Mesothelial cell of epicardium (in vitro differentiated cells): ENCODE data around the gene ART4. TPM values are rescaled to one million over a fixed set of nuclear protein-coding genes. Genes with fewer than 3 reads are reported as not detected.
A peak's percentile ranks its signal among the peaks of the same experiment; 100 is the strongest.

Source experiments
- DNase-seq, 2 experiments: peaks; one replicate each; pipeline ENCODE4 v3.0.0; 2021; ENCODE audit warnings: low spot score in 2 of 2; ENCODE audit not compliant: unreplicated experiment in 2 of 2
- H3K27ac Mint-ChIP-seq: 2 replicates; pipeline ENCODE4 v1.8.0; 2021; ENCODE audit warnings: mixed read lengths
- H3K27me3 Mint-ChIP-seq: 2 replicates; pipeline ENCODE4 v1.8.0; 2021; ENCODE audit warnings: low read depth, mixed read lengths
- H3K36me3 Mint-ChIP-seq: 2 replicates; pipeline ENCODE4 v1.8.0; 2021; ENCODE audit warnings: mixed read lengths
- H3K4me1 Mint-ChIP-seq: 2 replicates; pipeline ENCODE4 v1.8.0; 2021; ENCODE audit warnings: mixed read lengths
- H3K4me3 Mint-ChIP-seq: 2 replicates; pipeline ENCODE4 v1.8.0; 2021; ENCODE audit warnings: mild to moderate bottlenecking, moderate library complexity, mixed read lengths
- H3K9me3 Mint-ChIP-seq: 2 replicates; pipeline ENCODE4 v1.8.0; 2021; ENCODE audit warnings: mixed read lengths
- CTCF ChIP-seq: fragments of 200-600 bp; sonication (generic); IDR thresholded peaks from one replicate; pipeline ENCODE4 v1.5.0; 2021; ENCODE audit warnings: antibody characterized with exemption; ENCODE audit not compliant: unreplicated experiment
- total RNA-seq: library from RNA; stranded (reverse); gene quantifications from 3 replicates; pipeline ENCODE4 v1.2.1, GENCODE V29; 2021

The ART4 gene
- total RNA-seq, 1 donor from 2014 or later = 2.4 TPM

- Mint-ChIP-seq H3K27me3 (no peaks in the 10 kb centered on the region), H3K4me3 (no peak overlapping the region), H3K9me3 (no peaks in the 10 kb centered on the region), H3K36me3 (no peaks in the 10 kb centered on the region), H3K27ac (peak overlapping the region; percentile 65), H3K4me1 (peaks cover 74% of the 10 kb centered on the region)
- TF ChIP-seq CTCF = peak; percentile 73
- no peak for DNase-seq
Observed at GRCh38 chr12:14845350-14845750, 2.0 kb upstream of the ART4 start.

GRCh38 chr12:14844401-14844800, 1.1 kb upstream of the ART4 start:
- DNase-seq = no peak
- peaks cover 2% of the 10 kb centered on the region for H3K9me3 Mint-ChIP-seq
- H3K4me3 Mint-ChIP-seq = no peak overlapping the region
- peaks cover 64% of the 10 kb centered on the region for H3K4me1 Mint-ChIP-seq
- no peak overlapping the region for H3K27ac Mint-ChIP-seq
- no peak for TF ChIP-seq CTCF
- H3K27me3 Mint-ChIP-seq = no peaks in the 10 kb centered on the region
- H3K36me3 Mint-ChIP-seq = peaks cover 2% of the 10 kb centered on the region

GRCh38 chr12:14842315-14842714, 1.0 kb downstream of the ART4 start:
- no peak for DNase-seq
- Mint-ChIP-seq H3K4me1 (peaks cover 44% of the 10 kb centered on the region), H3K9me3 (peaks cover 7% of the 10 kb centered on the region), H3K4me3 (no peak overlapping the region), H3K27ac (peak overlapping the region; percentile 85), H3K27me3 (no peaks in the 10 kb centered on the region), H3K36me3 (peaks cover 6% of the 10 kb centered on the region)
- no peak for TF ChIP-seq CTCF

GRCh38 chr12:14841761-14842160, 1.6 kb downstream of the ART4 start:
- no peak for TF ChIP-seq CTCF
- Mint-ChIP-seq H3K9me3 (peaks cover 7% of the 10 kb centered on the region), H3K4me1 (peaks cover 39% of the 10 kb centered on the region), H3K27ac (peak overlapping the region; percentile 92), H3K36me3 (peaks cover 6% of the 10 kb centered on the region), H3K4me3 (no peak overlapping the region), H3K27me3 (no peaks in the 10 kb centered on the region)
- no peak for DNase-seq

- Mint-ChIP-seq H3K36me3 (peaks cover 6% of the 10 kb centered on the region), H3K27ac (peak overlapping the region; percentile 19), H3K9me3 (peaks cover 7% of the 10 kb centered on the region), H3K27me3 (no peaks in the 10 kb centered on the region), H3K4me3 (no peak overlapping the region), H3K4me1 (peaks cover 42% of the 10 kb centered on the region)
- no peak for TF ChIP-seq CTCF
- DNase-seq = no peak
Observed at GRCh38 chr12:14840616-14841015, 2.7 kb downstream of the ART4 start.

GRCh38 chr12:14839262-14839661, 4.1 kb downstream of the ART4 start:
- H3K4me3 Mint-ChIP-seq = no peak overlapping the region

More at GRCh38 chr12:14839262-14839661, 4.1 kb downstream of the ART4 start:
- H3K27me3 Mint-ChIP-seq = no peaks in the 10 kb centered on the region
- no peak for TF ChIP-seq CTCF
- no peak for DNase-seq
- no peak overlapping the region for H3K27ac Mint-ChIP-seq
- peaks cover 48% of the 10 kb centered on the region for H3K4me1 Mint-ChIP-seq
- H3K36me3 Mint-ChIP-seq = peaks cover 6% of the 10 kb centered on the region
- peaks cover 7% of the 10 kb centered on the region for H3K9me3 Mint-ChIP-seq
